ENCODE data around the gene MB21D2.

- TF ChIP-seq POLR2A (IDR thresholded peaks at IDR 0.05; ENCODE audit: low read depth, low read length) (no peak), POLR2AphosphoS5 (IDR thresholded peaks at IDR 0.05; ENCODE audit: low read depth, low read length) (no peak), TAF1 (IDR thresholded peaks at IDR 0.05; ENCODE audit: low read depth, low read length) (no peak), POU2F2 (IDR thresholded peaks at IDR 0.05; ENCODE audit: low read depth, low read length) (no peak), PAX5 (IDR thresholded peaks at IDR 0.05; ENCODE audit: insufficient read depth, low read length, severe bottlenecking) (no peak)
Observed at GRCh38 chr3:192929146-192929545, 11.5 kb upstream of the MB21D2 start.
